NCI-H1048 (cell line): Measurements from ENCODE around the gene GPR183.

Experiments used
- DNase-seq: peaks from one replicate; lab custom pipeline; 2025; lab: John Stamatoyannopoulos, UW

GPR183 gene

GRCh38 chr13:99295488-99296252 lies 11.5 kb downstream of the GPR183 start:
- no peak for DNase-seq

DNA sequence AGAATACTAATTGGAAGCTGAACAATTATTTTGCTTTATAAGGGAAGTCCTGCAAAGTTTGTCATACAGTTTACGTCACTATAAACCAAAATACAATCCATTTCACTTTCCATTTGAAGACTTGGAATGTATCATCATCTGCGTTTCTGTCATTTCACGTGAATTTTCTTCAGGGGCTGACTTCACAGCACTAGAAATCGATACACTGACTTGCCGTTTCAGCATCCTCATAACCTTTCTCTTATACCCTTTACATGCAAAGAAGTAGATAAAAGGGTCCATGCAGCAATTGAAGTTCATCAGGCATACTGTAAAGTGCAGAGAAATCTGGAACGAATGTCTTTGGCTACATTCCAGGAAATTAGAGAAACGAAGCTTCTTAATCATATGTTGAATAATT lies 12.2 kb downstream of the GPR183 start:
- no peak for DNase-seq

DNA sequence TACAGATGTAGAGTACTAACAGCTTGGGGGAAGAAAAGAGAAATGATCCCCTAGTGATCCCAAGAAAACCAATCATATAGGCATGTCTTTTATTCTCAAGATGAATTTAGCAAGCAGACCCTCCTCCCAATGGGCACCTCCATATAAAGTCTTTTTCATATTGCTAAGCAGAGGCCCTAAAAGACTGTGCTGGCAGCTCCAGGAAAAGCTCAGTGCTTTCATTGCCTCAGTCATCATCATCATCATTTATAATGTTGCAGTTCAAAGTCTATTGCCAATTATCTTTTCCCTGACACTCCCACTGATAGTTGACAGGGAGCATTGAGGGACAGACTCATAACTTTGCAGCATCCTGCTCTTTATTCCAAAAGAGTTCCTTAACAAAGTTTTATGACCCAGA lies 13.0 kb downstream of the GPR183 start:
- DNase-seq = no peak

- no peak for DNase-seq
These were observed 14.0 kb downstream of the GPR183 start for GRCh38 chr13:99293178-99293577.

- no peak for DNase-seq
These were observed 16.3 kb downstream of the GPR183 start for GRCh38 chr13:99290894-99291293.

- no peak for DNase-seq
These were observed 17.4 kb downstream of the GPR183 start for GRCh38 chr13:99289674-99290337.

GRCh38 chr13:99289271-99289670 lies 17.9 kb downstream of the GPR183 start:
- no peak for DNase-seq

GRCh38 chr13:99288089-99288488 lies 19.1 kb downstream of the GPR183 start:
- DNase-seq = no peak

DNA sequence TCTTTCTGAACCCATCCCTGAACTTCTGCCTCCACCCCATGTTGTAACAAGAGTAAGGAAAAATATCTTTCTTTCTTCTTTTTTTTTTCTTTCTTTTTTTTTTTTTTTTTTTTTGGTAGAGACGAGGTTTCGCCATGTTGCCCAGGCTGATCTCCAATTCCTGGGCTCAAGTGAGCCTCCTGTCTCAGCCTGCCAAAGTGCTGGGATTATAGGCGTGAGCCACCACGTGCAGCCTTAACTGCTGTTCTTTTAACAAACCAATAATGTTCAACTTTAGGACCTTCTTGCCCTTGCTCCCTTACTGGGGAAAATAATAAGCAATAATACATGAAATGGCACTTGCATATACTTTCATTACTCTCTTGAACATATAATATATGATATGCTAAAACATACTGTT lies 19.6 kb downstream of the GPR183 start:
- no peak for DNase-seq

DNA sequence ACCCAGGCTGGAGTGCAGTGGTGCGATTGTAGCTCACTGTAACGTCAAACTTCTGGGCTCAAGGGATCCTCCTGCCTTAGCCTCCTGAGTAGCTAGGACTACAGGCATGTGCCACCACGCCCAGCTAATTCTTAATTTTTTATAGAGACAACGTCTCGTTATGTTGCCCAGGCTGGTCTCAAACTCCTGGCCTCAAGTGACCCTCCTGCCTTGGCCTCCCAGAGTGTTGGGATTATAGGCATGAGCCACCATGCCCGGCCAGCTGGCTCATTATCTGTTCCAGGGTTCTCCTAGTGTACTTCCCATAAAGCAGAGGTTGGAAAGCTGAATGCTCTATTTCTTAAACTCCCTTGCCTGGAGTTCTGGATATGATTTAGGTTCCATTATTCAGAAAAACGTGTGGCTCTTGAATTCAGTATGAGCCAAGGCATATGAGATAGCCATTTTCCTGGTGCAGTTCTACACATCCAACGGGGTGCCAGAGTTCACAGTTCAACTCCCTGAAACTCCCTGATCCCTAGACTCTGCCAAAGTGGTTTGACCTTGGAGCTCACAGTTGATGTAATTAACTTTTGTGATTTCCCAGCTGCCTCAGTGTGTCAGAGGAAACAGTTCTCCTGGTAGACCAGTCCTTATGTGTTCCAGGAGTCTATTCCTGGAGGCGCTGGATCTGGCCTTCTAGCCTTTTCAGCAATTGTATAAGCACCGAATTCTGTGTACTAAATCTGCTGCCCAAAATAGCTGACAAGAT lies 21.6 kb downstream of the GPR183 start:
- no peak for DNase-seq

DNA sequence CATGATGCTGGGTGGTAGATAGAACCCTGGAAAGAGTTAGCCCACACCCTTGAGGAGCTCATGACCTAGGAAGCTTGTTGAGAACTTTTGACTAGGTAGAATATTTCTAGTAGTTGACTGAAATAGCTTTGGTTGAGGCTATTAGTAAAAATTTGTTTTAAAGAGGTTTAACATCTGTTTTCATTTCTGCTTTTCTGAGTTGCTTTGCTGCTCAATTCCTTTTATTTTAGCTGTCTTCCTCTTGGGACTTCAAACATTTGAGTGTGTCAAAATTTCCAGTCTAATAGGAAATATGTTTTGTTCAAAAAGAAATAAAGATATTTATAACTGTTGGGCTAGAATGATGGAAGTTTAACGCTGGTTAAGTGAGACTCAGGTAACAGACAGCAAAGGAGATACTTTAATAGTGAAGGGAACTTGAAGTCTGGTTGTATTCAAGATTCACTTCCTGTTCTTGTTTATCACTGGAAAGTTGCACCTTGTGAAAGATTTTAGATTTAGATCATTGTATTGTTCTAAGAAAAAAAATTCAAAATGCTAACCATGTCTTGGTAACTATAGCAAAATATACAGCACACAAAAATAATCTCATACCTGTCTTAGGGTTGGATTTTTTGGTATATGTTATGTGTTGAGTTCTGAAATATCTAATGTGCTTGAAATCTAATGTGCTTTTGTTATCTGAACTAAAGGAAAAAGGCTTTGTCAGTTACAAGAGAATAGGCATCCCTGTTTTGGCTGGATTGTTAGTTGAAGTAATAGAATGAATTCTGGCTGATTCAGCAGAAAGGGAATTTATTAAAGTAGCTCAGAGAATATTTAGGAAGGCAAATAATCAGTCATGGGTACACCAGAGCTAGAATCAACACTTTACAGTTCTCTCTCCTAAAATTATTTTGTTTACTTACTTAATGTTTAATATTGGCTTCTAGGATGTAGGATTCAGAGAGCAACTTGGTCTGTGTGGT lies 24.7 kb downstream of the GPR183 start:
- DNase-seq = no peak

DNA sequence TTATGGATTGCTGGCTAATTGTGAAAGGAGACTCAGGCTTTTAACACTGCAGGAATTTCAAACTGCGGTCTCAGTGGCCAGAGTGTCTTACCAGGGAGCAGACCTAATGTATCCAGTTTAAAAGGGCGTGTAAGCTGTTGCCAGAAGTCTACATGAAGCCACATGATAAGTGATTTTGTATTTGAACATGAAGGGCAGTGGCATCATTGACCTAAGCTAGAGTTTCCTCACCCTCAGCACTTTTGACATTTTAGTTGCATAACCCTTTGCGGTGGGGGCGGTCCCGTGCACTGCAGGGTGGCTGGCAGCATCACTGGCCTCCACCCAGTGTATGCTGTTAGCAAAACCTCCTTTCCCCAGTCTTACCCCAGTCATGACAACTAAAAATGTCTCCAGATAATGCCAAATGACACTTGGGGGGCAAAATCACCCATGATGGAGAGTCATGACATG lies 25.4 kb downstream of the GPR183 start:
- no peak for DNase-seq

DNA sequence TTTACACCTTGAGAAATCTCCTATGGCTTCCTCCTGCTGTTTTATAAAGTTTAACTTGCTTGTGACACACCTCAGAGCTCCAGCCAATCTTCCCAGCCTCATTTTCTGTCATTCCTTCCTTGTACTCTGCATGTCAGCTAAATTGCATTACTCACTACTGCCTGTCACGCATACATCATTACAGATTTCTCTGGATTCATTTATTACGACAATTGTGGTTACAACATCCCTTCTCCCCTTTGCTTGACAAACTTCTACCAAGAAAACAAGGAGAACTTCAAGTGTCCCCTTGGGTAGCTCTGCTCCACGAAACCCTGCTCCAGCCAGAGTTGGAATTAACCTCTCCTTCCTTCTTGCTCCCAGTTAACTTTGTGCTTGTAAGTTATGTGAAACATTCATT lies 27.0 kb downstream of the GPR183 start:
- DNase-seq = no peak

GRCh38 chr13:99279637-99280036 lies 27.6 kb downstream of the GPR183 start:
- no peak for DNase-seq

DNA sequence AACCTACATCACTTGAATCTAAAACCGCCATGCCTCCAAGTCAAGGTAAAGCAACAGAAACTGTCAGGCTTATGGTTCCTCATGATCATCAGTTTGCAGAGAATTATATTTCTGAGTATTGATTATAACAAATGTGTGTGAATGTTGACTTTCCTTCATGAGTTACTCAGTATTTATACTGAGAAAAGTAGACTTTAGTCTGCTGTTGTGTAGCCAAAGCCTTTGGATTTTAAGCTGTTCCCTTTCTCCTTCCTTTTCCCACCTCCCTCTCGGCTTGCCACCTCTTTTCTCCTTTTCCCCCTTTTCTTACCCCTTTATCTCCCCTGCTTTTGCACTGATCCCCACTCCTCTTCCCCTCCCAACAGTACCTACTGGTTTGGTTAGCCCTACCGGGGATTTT lies 28.4 kb downstream of the GPR183 start:
- DNase-seq = no peak

DNA sequence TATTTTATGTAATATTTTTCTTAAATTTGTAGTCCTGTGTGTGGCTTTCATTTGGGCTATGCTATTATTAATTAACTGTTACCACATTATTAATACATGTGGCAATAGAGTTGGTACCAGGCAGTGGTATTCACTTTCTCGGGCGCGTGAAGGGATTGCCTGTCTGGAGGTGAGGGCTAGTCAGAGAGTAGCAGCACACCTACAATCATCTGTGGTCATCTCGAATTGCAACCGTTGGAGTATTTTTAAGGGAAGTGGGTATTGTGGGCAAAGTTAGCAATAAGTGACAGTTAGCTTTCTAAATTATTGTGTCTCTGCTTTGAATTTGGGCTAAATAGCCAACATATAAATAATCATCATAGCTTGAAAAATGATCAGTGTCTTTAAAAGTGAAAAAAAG lies 29.0 kb downstream of the GPR183 start:
- no peak for DNase-seq

- DNase-seq = no peak
These were observed 29.6 kb downstream of the GPR183 start for GRCh38 chr13:99277629-99278028.

- no peak for DNase-seq
These were observed 30.5 kb downstream of the GPR183 start for GRCh38 chr13:99276706-99277105.

GRCh38 chr13:99275093-99275469 lies 32.1 kb downstream of the GPR183 start:
- no peak for DNase-seq

GRCh38 chr13:99273128-99273527 lies 34.1 kb downstream of the GPR183 start:
- DNase-seq = no peak

GRCh38 chr13:99272481-99272880 lies 34.7 kb downstream of the GPR183 start:
- no peak for DNase-seq

GRCh38 chr13:99271249-99271648 lies 36.0 kb downstream of the GPR183 start:
- no peak for DNase-seq
